Nephron (organoid): ENCODE data around the gene MBD6.
"Not testable (repeated sequence)": the region's sequence is repeated elsewhere in the genome, so short reads cannot be mapped to it uniquely, and the experiment has no call there.

Experiments
- H3K27ac Mint-ChIP-seq, 3 experiments: 2 replicates each; pipeline ENCODE4 v1.8.0; 2020; ENCODE audit warnings: mixed read lengths in 3 of 3, mild to moderate bottlenecking in 2 of 3, moderate library complexity in 1 of 3
- H3K27me3 Mint-ChIP-seq: 2 replicates; pipeline ENCODE4 v1.8.0; 2021; ENCODE audit warnings: low read depth, mild to moderate bottlenecking, moderate library complexity, mixed read lengths
- H3K36me3 Mint-ChIP-seq: 2 replicates; pipeline ENCODE4 v1.8.0; 2020; ENCODE audit warnings: low read depth, mixed read lengths
- H3K4me1 Mint-ChIP-seq: 2 replicates; pipeline ENCODE4 v1.8.0; 2020; ENCODE audit warnings: mixed read lengths
- H3K4me3 Mint-ChIP-seq, 3 experiments: 2 replicates each; pipeline ENCODE4 v1.8.0; 2020; ENCODE audit warnings: mild to moderate bottlenecking in 3 of 3, mixed read lengths in 3 of 3, moderate library complexity in 2 of 3
- H3K9me3 Mint-ChIP-seq: 2 replicates; pipeline ENCODE4 v1.8.0; 2020; ENCODE audit warnings: mixed read lengths
- TF ChIP-seq, protein P1 (sequence below), 3 experiments: fragments of 200-600 bp; sonication (generic); IDR thresholded peaks; one replicate each; pipeline ENCODE4 v1.5.0; 2021; ENCODE audit warnings: antibody characterized with exemption in 3 of 3; ENCODE audit not compliant: unreplicated experiment in 3 of 3

MBD6 gene

GRCh38 chr12:57515408-57515933, 7.2 kb upstream of the MBD6 start:
- Mint-ChIP-seq H3K9me3 (no peaks in the 10 kb centered on the region), H3K4me1 (peaks cover 26% of the 10 kb centered on the region), H3K27ac (no peak overlapping the region), H3K36me3 (peaks cover 78% of the 10 kb centered on the region), H3K4me3 (no peak overlapping the region), H3K27me3 (no peaks in the 10 kb centered on the region)
- TF ChIP-seq, protein P1, sequence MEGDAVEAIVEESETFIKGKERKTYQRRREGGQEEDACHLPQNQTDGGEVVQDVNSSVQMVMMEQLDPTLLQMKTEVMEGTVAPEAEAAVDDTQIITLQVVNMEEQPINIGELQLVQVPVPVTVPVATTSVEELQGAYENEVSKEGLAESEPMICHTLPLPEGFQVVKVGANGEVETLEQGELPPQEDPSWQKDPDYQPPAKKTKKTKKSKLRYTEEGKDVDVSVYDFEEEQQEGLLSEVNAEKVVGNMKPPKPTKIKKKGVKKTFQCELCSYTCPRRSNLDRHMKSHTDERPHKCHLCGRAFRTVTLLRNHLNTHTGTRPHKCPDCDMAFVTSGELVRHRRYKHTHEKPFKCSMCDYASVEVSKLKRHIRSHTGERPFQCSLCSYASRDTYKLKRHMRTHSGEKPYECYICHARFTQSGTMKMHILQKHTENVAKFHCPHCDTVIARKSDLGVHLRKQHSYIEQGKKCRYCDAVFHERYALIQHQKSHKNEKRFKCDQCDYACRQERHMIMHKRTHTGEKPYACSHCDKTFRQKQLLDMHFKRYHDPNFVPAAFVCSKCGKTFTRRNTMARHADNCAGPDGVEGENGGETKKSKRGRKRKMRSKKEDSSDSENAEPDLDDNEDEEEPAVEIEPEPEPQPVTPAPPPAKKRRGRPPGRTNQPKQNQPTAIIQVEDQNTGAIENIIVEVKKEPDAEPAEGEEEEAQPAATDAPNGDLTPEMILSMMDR (IDR thresholded peaks at IDR 0.05; ENCODE audit: unreplicated experiment in 3 of 3): no peak

DNA sequence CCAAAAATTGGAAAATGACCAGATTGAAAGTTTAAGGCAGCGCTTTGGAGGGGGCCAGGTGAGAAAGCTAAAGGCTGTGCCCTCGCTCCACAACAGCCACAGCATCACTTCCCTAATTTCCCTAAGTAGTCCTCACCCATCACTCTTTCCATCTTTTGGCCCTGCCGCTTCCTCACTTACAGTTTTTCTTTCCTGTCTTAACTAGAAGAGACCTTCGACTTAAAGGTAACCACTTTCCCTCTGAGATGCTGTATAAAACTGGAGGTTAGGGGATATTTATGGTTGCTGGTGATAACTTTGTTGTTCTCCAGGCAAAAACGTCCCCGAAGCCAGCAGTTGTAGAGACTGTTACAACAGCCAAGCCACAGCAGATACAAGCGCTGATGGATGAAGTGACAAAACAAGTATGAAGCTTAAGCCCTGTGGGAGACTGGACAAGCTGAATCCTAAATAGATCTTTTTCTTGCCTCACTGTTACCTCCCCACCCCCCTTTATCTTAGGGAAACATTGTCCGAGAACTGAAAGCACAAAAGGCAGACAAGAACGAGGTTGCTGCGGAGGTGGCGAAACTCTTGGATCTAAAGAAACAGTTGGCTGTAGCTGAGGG, 6.6 kb upstream of the MBD6 start:
- H3K4me1 Mint-ChIP-seq: peaks cover 26% of the 10 kb centered on the region
- peak overlapping the region in 1 of 3 experiments; percentile 14 for H3K4me3 Mint-ChIP-seq
- H3K27ac Mint-ChIP-seq: no peak overlapping the region
- no peaks in the 10 kb centered on the region for H3K27me3 Mint-ChIP-seq
- no peaks in the 10 kb centered on the region for H3K9me3 Mint-ChIP-seq
- TF ChIP-seq, protein P1 (IDR thresholded peaks at IDR 0.05; ENCODE audit: unreplicated experiment in 3 of 3): no peak
- H3K36me3 Mint-ChIP-seq: peaks cover 78% of the 10 kb centered on the region

- Mint-ChIP-seq H3K4me3 (peak overlapping the region in 1 of 3 experiments; percentile 14), H3K9me3 (no peaks in the 10 kb centered on the region), H3K27ac (no peak overlapping the region), H3K36me3 (peaks cover 75% of the 10 kb centered on the region), H3K27me3 (no peaks in the 10 kb centered on the region), H3K4me1 (peaks cover 31% of the 10 kb centered on the region)
- TF ChIP-seq, protein P1 (IDR thresholded peaks at IDR 0.05; ENCODE audit: unreplicated experiment in 3 of 3): no peak
These were observed 5.9 kb upstream of the MBD6 start for GRCh38 chr12:57516617-57517153.

DNA sequence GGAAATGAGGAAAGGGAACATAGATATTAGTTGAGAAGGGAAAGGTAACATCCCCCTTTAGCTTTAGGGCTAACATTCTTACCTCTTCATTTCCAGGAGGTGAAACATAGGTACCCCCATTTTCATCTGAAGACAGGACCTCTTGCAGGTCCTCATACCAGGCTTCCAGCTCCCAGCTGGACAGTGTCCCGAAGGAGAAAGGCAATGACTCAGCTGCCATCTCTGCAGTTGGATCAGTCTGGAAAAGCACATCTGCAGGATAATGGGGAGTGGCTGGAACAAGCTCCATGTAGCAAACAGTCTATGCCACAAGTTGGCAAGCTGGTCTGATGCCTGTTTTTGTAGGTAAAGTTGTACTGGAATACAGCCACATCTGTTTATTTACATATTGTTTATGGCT, 5.4 kb upstream of the MBD6 start:
- TF ChIP-seq, protein P1 (IDR thresholded peaks at IDR 0.05; ENCODE audit: unreplicated experiment in 3 of 3): no peak
- Mint-ChIP-seq H3K4me3 (peak overlapping the region; percentile 62 to 80 (median 73)), H3K4me1 (peaks cover 36% of the 10 kb centered on the region), H3K9me3 (no peaks in the 10 kb centered on the region), H3K36me3 (peaks cover 70% of the 10 kb centered on the region), H3K27ac (peak overlapping the region in 1 of 3 experiments; percentile 42), H3K27me3 (no peaks in the 10 kb centered on the region)

DNA sequence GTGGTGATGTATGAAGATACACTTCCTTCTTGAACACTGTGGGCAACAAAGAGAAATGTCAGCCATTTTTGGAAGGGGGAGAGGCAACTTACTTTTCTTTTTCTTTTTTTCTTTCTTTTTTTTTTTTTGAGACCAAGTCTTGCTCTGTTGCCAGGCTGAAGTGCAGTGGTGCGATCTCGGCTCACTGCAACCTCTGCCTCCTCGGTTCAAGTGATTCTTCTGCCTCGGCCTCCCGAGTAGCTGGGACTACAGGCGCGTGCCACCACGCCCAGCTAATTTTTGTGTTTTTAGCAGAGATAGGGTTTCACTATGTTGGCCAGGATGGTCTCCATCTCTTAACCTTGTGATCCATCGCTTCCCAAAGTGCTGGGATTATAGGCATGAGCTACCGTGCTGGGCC, 4.9 kb upstream of the MBD6 start:
- not testable (repeated sequence) for H3K9me3 Mint-ChIP-seq, H3K27me3 Mint-ChIP-seq
- Mint-ChIP-seq H3K4me1 (peaks cover 36% of the 10 kb centered on the region), H3K4me3 (peak overlapping the region; percentile 62 to 100 (median 73)), H3K36me3 (peaks cover 64% of the 10 kb centered on the region), H3K27ac (peak overlapping the region in 2 of 3 experiments; percentile 31 to 60)

- Mint-ChIP-seq H3K27me3 (no peaks in the 10 kb centered on the region), H3K4me1 (peaks cover 40% of the 10 kb centered on the region), H3K4me3 (peak overlapping the region; percentile 95 to 100 (median 98)), H3K36me3 (peaks cover 58% of the 10 kb centered on the region), H3K9me3 (no peaks in the 10 kb centered on the region), H3K27ac (peak overlapping the region; percentile 39 to 99 (median 60))
- TF ChIP-seq, protein P1 (IDR thresholded peaks at IDR 0.05; ENCODE audit: unreplicated experiment in 3 of 3): no peak
These were observed 4.3 kb upstream of the MBD6 start for GRCh38 chr12:57518176-57518919.
